AG08395 (cell line): ENCODE data around the gene CDKN2B.

ENCODE experiments used
- DNase-seq: peaks from one replicate; pipeline ENCODE4 v3.0.0; 2012; ENCODE audit warnings: mixed read lengths, low spot score

Gene CDKN2B

GRCh38 chr9:21993893-21994555 is 15.1 kb downstream of the CDKN2B start, which contains the start of gene CDKN2A:
TSS of gene CDKN2A (minus strand) at chr9:21994392.
- DNase-seq: no peak

- DNase-seq: no peak
Measured at GRCh38 chr9:21993007-21993406, 16.1 kb downstream of the CDKN2B start.

GRCh38 chr9:21991072-21991959 is 17.8 kb downstream of the CDKN2B start:
- DNase-seq: no peak

- no peak for DNase-seq
Measured at GRCh38 chr9:21989440-21990189, 19.5 kb downstream of the CDKN2B start.

DNA sequence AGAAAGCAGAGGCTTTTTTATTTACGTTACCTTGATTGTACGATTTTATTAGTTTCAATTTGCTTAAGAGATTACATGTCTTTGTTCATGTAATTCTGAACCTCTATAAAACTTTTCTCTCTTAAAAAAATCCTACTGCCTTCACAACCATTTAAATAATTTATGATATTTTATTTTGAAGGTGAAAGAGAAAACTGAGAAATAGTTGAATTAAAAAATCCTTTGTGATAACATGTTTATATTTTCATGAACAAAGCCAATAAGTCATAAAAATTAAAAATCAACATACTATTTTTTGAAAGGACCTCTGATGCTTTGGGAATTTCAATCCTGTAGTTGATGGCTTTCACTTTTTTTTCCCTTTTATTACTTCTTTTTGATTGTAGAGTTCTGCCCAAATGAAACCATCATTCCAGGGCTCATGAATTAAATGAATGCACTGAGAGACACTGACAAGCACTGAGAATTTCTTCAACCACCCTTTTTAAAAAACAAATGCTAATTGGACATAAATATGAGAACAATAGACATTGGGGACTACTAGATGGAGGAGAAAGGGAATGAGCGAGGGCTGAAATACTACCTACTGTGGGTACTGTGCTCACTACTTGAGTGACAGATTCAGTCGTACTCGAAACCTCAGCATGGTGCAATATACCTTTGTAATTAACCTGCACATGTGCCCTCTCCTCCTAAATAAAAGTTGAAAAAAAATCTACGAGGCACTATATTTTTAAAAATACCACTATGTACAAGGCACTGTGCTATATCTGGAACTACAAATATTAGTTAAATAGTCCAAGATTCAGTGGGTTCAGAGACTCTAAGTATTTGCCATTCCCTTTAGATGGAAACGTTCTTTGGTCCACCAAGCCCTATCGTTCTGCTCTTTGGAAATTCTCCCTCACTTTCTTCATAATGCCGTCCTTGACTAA is 20.8 kb downstream of the CDKN2B start:
- DNase-seq: no peak

- DNase-seq: no peak
Measured at GRCh38 chr9:21985964-21986667, 23.0 kb downstream of the CDKN2B start.

GRCh38 chr9:21984101-21984500 is 25.0 kb downstream of the CDKN2B start:
- no peak for DNase-seq

DNA sequence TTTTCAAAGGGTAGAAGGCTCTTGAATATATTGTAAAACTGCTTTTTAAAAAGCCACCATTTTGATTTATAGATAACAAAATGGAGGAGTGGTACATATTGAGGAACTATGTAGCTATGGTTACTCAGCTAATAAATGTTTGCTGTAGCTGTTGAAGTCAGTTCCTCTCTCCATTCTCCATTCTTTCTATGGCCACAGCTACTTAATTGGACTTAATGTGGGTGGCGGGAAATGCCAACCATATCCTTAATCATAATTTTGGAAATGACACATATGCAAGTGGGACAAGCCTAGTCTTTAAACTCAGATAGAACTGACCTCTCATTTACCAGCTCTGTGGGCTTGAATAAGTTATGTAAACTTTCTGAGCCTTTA is 25.6 kb downstream of the CDKN2B start:
- DNase-seq: no peak

GRCh38 chr9:21982861-21983560 is 26.1 kb downstream of the CDKN2B start:
- no peak for DNase-seq

- DNase-seq: no peak
Measured at GRCh38 chr9:21982391-21982790, 26.7 kb downstream of the CDKN2B start.

DNA sequence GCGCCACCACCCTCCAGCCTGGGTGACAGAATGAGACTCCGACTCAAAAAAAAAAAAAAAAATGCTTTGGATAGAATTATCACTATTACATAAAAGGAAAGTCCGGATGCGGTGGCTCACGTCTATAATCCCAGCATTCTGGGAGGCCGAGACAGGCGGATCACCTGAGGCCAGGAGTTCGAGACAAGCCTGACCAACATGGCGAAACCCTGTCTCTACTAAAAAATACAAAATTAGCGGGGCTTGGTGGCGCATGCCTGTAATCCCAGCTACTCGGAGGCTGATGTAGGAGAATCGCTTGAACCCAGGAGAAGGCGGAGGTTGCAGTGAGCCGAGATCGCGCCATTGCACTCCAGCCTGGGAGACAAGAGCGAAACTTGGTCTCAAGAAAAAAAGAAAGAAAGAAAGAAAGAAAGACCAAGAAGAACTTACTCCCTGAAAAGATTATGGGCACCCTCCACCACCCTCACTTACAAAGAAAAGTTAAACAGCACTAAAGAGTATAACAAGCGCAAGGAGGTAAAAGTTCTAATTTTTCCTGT is 32.7 kb downstream of the CDKN2B start:
- DNase-seq: no peak

- DNase-seq: peak; percentile 54
Measured at GRCh38 chr9:21974722-21975409, 34.2 kb downstream of the CDKN2B start.

GRCh38 chr9:21974343-21974721 is 34.8 kb downstream of the CDKN2B start:
- no peak for DNase-seq

DNA sequence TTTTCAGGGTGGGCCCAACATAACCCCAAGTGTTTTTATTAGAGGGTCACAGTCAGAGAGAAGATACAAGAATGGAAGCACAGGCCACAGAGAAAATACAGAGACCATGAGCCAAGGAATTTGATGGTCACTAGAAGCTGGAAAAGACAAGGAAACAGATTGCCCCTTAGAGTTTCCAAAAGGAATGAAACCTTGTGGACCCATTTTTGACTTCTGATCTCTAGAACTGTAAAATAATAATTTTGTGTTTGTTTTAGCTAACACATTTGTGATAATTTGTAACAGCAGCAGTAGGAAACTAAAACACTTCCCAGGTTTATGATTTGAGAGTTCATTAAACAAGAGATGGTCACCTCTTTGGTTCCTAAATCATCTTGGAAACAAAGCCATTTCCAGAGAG is 36.7 kb downstream of the CDKN2B start:
- no peak for DNase-seq

- no peak for DNase-seq
Measured at GRCh38 chr9:21970800-21971640, 38.1 kb downstream of the CDKN2B start.

- DNase-seq: no peak
Measured at GRCh38 chr9:21969951-21970799, 38.9 kb downstream of the CDKN2B start.
